ENCODE results near the gene GLRX5. TPM values are rescaled to one million over a fixed set of nuclear protein-coding genes. Genes with fewer than 3 reads are reported as not detected.
"Not testable (repeated sequence)": the region's sequence is repeated elsewhere in the genome, so short reads cannot be mapped to it uniquely, and the experiment has no call there.

The GLRX5 gene
- total RNA-seq, 1 experiment from 2014 or later: 60.1 TPM

GRCh38 chr14:95509495-95509894 lies 25.4 kb upstream of the GLRX5 start:
- H2AFZ ChIP-seq (ENCODE audit: low read depth, low read length, poor library complexity, severe bottlenecking): no peak overlapping the region
- RAD21 ChIA-PET (ENCODE audit: low non-redundant PET in 1 of 2, low total read pairs in 2 of 2, uncharacterized antibody in 2 of 2, unreplicated experiment in 2 of 2): no interaction called here
- CTCF ChIA-PET: no interaction called here
- no peak for ATAC-seq
- no peaks in the 10 kb centered on the region for H3K9me2 ChIP-seq (ENCODE audit: insufficient read depth)
- H4K20me1 ChIP-seq (ENCODE audit: insufficient read depth): no peaks in the 10 kb centered on the region
- no peak overlapping the region for H3K9ac ChIP-seq (ENCODE audit: low read length)
- POLR2A ChIA-PET: no interaction called here
- no peak for TF ChIP-seq TCF7L2 (IDR thresholded peaks at IDR 0.05; ENCODE audit: borderline replicate concordance, extremely low read depth, insufficient read depth, insufficient read length)
- TF ChIP-seq EZH2 (IDR thresholded peaks at IDR 0.05): no peak
- TF ChIP-seq ZNF274 (IDR thresholded peaks at IDR 0.05; ENCODE audit: low read depth, low read length): no peak
- no peak for TF ChIP-seq CTCF (IDR thresholded peaks at IDR 0.05 in 2 of 3, conservative IDR thresholded peaks at IDR 0.05 in 1 of 3; ENCODE audit: borderline replicate concordance in 1 of 3, insufficient read depth in 1 of 3, low read depth in 2 of 3, low read length in 2 of 3)
- no peak for TF ChIP-seq RAD21 (IDR thresholded peaks at IDR 0.05; ENCODE audit: low read depth)
- no peak for TF ChIP-seq YY1 (IDR thresholded peaks at IDR 0.05; ENCODE audit: extremely low read depth, insufficient replicate concordance, low read depth, low read length)
- no peak for TF ChIP-seq SRF (IDR thresholded peaks at IDR 0.05; ENCODE audit: low read depth)
- no peak for TF ChIP-seq ATF3 (IDR thresholded peaks at IDR 0.05)
- TF ChIP-seq EGR1 (IDR thresholded peaks at IDR 0.05; ENCODE audit: low read depth): no peak
- TF ChIP-seq CBX3 (IDR thresholded peaks at IDR 0.05; ENCODE audit: low read depth): no peak
- no peak for TF ChIP-seq ZBTB33 (IDR thresholded peaks at IDR 0.05; ENCODE audit: extremely low read depth, insufficient replicate concordance, low read length)
- no peak for TF ChIP-seq SIN3A (IDR thresholded peaks at IDR 0.05; ENCODE audit: low read depth)
- no peak for TF ChIP-seq FOSL1 (IDR thresholded peaks at IDR 0.05; ENCODE audit: low read depth)
- TF ChIP-seq MAX (IDR thresholded peaks at IDR 0.05): no peak
- no peak for TF ChIP-seq JUND (IDR thresholded peaks at IDR 0.05)
- H3K4me1 ChIP-seq (ENCODE audit: control insufficient read depth in 1 of 2, insufficient read depth in 2 of 2, low read length in 2 of 2): peaks cover 11 to 18% of the 10 kb centered on the region in 2 experiments
- no peaks in the 10 kb centered on the region for H3K27me3 ChIP-seq (ENCODE audit: insufficient read depth, low read length)
- H3K4me2 ChIP-seq (ENCODE audit: low read length): no peak overlapping the region
- DNase-seq (ENCODE audit: low read depth, low spot score): no peak
- H3K27ac ChIP-seq (ENCODE audit: low read depth, low read length): no peak overlapping the region
- no peaks in the 10 kb centered on the region for H3K36me3 ChIP-seq (ENCODE audit: control insufficient read depth in 1 of 2, insufficient read depth in 2 of 2, low read length in 2 of 2)
- intact Hi-C loops (cut with micrococcal nuclease): no loop called here
- BruUV-seq (replicated peaks): no TSS peak
- H3K9me3 ChIP-seq (ENCODE audit: control insufficient read depth in 1 of 2, insufficient read depth in 1 of 2, low read depth in 1 of 2, low read length in 2 of 2): no peaks in the 10 kb centered on the region
- H3K4me3 ChIP-seq (replicated peaks in 1 of 2; ENCODE audit: low read depth in 1 of 2, low read length in 2 of 2): no peak overlapping the region
- no peaks in the 10 kb centered on the region for H3K79me2 ChIP-seq (ENCODE audit: insufficient read depth, low read length)

- H3K4me2 ChIP-seq (ENCODE audit: low read length); H3K9me3 ChIP-seq (ENCODE audit: control insufficient read depth in 1 of 2, insufficient read depth in 1 of 2, low read depth in 1 of 2, low read length in 2 of 2); H4K20me1 ChIP-seq (ENCODE audit: insufficient read depth); H3K9me2 ChIP-seq (ENCODE audit: insufficient read depth); DNase-seq (ENCODE audit: low read depth, low spot score); H3K36me3 ChIP-seq (ENCODE audit: control insufficient read depth in 1 of 2, insufficient read depth in 2 of 2, low read length in 2 of 2); H2AFZ ChIP-seq (ENCODE audit: low read depth, low read length, poor library complexity, severe bottlenecking); intact Hi-C loops (cut with micrococcal nuclease); H3K79me2 ChIP-seq (ENCODE audit: insufficient read depth, low read length); ATAC-seq; H3K27me3 ChIP-seq (ENCODE audit: insufficient read depth, low read length); RAD21 ChIA-PET (ENCODE audit: low non-redundant PET in 1 of 2, low total read pairs in 2 of 2, uncharacterized antibody in 2 of 2, unreplicated experiment in 2 of 2); H3K9ac ChIP-seq (ENCODE audit: low read length); CTCF ChIA-PET; H3K27ac ChIP-seq (ENCODE audit: low read depth, low read length); BruUV-seq (replicated peaks); POLR2A ChIA-PET; H3K4me3 ChIP-seq (replicated peaks in 1 of 2; ENCODE audit: low read depth in 1 of 2, low read length in 2 of 2): not testable (repeated sequence)
- H3K4me1 ChIP-seq (ENCODE audit: control insufficient read depth in 1 of 2, insufficient read depth in 2 of 2, low read length in 2 of 2): peaks cover 12 to 22% of the 10 kb centered on the region in 2 experiments
These were observed 24.5 kb upstream of the GLRX5 start for GRCh38 chr14:95510344-95510743.
